Fibroblast of skin of right quadriceps (primary cell): ENCODE results near the gene PCSK5.
A peak's percentile ranks its signal among the peaks of the same experiment; 100 is the strongest.
"Not testable (repeated sequence)": the region's sequence is repeated elsewhere in the genome, so short reads cannot be mapped to it uniquely, and the experiment has no call there.

Experiments
- DNase-seq: peaks from one replicate; pipeline ENCODE4 v3.0.0-alpha.2; 2013

The PCSK5 gene

GRCh38 chr9:76020652-76021051, 130.2 kb downstream of the PCSK5 start:
- no peak for DNase-seq

- DNase-seq = no peak
These were observed 131.8 kb downstream of the PCSK5 start for GRCh38 chr9:76022317-76022716.

- DNase-seq = peak; percentile 8
These were observed 133.3 kb downstream of the PCSK5 start for GRCh38 chr9:76023715-76024195.

- DNase-seq = peak; percentile 20
These were observed 134.8 kb downstream of the PCSK5 start for GRCh38 chr9:76025286-76025685.

- DNase-seq = no peak
These were observed 136.3 kb downstream of the PCSK5 start for GRCh38 chr9:76026796-76027195.

DNA sequence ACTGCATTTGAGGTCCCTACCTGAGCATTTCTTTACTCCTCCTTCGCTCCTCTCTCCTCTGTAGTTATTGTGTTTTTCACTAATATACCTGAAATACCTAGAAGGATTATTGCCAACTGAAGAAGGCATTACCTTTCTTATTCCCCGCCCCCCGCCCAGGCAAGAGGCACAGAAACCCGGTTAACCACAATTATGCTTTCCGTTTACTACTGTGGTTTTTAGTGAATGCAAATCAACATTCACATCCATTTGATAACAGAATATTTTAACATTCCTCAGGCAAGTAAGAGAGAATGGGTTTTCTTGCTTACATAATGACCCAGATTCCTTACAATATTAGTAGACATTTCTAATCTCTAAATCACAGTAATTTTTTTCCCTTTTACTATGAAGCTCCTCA, 136.9 kb downstream of the PCSK5 start:
- DNase-seq = peak; percentile 56

DNA sequence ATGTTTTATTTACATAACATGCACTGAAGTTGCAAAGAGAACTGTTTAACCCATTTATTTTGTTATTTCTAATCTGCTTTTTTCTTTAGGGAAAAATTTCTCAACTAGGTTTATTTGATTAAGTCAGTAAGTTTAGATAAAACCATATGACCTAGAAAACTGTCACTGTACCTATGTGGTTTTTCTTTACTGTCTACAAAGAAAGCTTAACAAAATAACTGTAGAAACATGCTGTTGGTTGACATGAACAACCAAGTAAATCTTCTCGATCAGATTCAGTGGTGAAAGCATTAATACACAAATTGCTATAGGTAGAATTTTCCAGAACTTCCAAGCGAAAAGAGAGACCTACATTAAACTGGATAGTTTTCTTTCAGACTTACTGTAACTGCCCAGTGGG, 137.4 kb downstream of the PCSK5 start:
- no peak for DNase-seq

DNA sequence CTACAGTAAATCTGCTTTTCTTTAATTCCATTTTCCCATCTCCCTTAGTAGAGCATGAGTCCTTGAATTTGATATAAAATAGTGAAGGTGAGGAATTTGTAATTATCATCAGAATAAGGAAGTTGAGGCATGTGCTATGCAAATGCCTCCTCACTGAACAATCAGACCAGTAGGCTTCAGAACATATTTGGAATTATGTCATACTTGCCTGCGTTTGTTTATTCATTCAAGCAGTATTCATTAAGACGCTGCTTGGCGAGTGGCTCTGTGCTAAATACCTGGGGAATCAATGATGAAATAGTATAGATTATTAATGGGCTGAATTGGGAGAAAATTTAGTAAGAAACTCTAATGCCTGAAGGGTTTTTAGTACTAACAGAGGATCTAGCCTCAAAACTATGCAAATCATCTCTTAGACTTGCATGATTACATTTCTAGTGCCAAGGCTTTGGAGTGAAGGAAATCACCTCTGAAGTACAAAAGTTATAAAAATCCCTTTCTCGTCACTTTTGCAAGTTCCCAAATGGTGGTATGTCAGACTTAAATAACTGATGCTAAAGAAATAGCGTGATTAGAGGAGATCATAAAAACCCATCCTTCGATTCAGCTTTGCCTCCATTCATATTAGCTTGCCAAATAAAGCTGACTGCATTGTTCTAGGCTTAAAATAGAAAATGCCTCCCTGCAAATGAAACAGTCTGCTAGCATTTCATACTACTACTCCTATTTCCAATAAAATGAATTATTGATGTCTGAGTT, 141.7 kb downstream of the PCSK5 start:
- no peak for DNase-seq

DNA sequence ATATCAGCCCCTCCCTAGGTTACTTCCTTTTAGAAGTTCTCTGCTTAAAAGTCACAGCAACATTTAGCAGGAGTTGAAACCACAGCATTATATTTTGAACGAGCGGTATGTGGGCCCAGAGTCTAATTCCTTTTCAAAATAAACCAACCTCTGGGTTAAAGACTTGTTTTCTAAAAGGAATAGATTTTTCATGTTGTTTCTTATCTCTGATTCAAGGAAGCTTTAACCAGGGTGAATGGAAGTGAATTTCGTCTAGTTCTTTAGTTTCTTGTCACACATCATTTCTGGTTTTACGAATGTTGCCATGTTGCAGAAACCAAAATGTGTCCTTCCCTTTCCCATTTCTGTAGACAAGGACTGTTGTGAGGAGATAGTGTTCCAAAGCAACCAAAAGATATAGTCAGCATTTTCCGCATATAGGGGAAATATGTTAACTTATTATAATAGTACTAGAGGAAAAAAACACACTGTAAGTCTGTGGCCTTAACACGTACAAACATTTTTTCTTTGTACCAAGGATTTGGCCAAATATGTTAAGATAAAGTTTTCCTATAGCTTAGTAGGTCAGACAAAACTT, 142.4 kb downstream of the PCSK5 start:
- no peak for DNase-seq

DNA sequence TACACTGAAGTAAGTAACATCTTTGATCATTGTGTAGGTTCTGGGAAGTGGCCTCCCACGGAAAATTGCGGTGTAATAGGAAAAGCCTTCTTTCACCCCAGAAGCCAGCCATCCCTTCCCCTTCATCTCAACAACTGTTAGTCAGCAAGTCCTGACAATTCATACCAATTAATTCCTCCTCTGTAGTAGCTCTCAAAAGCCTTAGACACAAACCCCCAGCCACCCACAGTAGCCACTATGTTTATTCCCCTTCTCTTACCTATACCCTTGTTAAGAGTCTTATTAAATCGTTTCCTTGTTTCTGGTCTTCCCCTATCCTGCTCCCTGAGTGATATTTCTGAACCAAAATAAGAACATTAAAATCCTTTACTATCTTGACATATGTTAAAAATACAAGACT, 143.6 kb downstream of the PCSK5 start:
- no peak for DNase-seq

DNA sequence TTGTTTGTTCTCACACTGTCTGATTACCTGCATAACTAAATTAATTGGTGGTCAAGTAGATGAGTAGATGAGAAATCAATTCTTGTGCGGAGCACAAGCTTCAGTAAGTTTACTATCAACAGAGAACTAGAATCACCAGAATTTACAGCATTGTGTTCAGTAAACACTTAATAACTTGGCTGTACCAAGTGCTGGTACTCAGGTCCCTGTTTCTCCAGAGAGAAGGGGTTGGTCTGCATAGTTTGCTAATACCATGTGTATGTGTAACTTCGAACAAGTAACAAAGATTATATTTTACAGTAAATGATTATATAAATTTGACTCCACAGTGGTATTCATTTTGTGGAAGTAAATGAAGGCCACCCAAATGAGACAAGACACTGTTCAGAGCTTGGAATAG, 146.3 kb downstream of the PCSK5 start:
- no peak for DNase-seq

- no peak for DNase-seq
These were observed 147.2 kb downstream of the PCSK5 start for GRCh38 chr9:76037587-76038225.

DNA sequence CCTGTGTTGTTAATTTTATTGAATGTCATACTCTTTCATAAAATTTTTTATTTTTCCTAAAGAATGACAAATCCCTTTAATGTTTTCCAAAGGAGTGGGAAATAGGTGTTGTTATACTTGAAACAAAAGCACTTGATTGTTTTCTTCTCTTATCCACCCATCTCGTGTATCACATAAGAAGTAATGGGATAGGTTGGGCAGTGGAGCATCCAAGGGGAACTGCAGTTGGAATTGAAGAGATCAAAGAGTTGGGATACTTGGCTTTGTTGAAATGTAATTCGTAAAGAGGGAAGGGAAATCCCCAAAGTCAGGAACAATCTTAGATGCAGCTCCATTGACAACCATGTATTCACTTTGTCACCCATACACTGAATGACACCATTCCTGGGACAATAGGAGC, 148.0 kb downstream of the PCSK5 start:
- no peak for DNase-seq

DNA sequence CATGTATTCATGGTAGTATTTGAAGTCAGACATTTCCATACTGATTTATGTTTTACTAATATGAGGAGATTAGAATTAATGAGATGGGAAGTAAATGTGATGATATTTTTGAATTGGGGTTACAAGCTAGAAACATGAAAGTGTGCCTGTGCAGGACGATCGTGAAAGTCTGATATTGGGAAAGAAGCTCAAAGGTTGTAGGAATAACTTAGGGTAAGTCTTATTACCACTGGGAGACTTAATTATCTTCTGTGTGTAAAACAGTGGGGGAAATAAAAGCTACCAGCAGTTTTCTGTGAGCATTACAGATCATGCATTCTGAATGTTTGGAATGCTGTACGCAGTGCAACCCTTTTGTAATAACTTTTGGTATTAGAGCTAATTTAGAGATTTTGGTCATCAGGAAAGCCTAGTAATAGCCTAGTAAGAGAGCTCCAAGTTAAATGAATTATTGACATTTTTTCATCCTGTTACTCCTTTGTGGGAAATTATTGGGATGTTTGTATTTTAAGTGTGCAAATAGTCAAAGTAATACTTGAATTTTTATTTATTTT, 153.9 kb downstream of the PCSK5 start:
- peak; percentile 78 for DNase-seq

DNA sequence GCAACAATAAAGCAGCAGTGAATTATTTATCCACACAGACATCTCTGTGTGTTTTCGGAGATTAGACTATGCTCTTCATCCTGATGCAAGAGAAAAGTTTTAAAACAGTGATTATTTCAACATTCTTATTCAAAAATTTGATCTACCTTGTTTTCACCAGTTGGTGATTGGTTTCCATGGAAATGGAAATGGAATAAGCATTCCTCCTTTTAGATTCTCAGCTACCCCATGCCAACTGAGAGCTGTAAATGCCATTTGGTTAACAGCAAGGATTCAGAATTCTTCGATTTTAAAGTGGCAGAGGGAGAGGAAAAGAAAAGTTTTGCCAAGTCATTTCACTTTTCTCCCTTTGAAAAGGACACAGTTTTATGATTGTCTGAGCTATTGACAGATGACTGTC, 154.7 kb downstream of the PCSK5 start:
- no peak for DNase-seq

DNA sequence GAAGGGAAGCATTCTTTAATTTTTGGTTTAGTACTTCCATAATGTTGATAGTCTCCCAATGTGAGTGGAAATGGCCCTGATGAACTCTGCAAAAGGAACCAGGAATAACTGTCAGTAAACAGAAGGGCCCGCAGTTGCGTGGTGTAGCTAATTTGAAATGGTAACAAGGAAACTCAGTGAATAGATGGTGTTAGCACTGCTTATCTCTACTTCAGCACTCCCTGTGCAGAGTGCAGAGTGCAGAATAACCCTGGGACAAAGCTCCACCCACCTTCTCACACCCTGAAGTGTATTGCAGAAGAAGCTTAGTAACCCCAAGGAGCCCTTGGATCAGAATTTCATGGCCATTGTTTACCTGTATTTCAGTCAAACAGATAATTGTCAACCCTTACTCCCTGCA, 158.9 kb downstream of the PCSK5 start:
- no peak for DNase-seq

- DNase-seq = no peak
These were observed 177.2 kb downstream of the PCSK5 start for GRCh38 chr9:76067696-76068095.

DNA sequence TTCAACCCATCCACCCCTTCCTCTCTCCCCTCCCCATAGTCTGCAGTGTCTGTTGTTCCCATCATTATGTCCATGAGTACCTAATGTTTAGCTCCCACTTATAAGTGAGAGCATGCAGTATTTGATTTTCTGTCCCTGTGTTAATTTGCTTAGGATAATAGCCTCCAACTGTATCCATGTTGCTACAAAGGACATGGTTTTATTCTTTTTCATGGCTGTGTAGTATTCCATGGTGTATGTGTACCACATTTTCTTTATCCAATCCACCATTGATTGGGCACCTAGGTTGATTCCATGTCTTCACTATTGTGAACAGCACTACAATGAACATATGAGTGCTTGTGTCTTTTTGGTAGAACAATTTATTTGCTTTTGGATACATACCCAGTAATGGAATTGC, 187.1 kb downstream of the PCSK5 start:
- DNase-seq = no peak

GRCh38 chr9:76081281-76081680, 190.8 kb downstream of the PCSK5 start:
- DNase-seq = not testable (repeated sequence)

- no peak for DNase-seq
These were observed 191.6 kb downstream of the PCSK5 start for GRCh38 chr9:76082057-76082456.

- DNase-seq = no peak
These were observed 195.1 kb downstream of the PCSK5 start for GRCh38 chr9:76085596-76085995.

DNA sequence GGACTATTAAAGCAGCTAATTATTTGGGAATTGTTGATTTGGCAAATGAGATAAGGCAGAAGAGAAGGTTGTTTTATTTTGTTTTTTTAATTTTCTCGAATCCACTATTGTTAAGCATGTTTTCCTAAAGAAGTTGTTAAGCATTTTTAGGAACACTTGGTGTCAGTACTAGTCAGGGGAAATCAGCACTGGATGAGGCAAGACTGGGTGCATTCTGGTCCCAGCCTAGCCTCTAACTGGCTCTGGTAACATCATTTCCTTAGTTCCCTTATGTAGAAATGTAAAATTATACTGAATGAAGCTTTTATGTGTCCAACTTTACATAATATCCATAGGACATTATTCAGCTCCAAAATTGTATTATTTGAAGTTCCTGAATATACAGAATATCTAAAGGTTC, 196.1 kb downstream of the PCSK5 start:
- no peak for DNase-seq

DNA sequence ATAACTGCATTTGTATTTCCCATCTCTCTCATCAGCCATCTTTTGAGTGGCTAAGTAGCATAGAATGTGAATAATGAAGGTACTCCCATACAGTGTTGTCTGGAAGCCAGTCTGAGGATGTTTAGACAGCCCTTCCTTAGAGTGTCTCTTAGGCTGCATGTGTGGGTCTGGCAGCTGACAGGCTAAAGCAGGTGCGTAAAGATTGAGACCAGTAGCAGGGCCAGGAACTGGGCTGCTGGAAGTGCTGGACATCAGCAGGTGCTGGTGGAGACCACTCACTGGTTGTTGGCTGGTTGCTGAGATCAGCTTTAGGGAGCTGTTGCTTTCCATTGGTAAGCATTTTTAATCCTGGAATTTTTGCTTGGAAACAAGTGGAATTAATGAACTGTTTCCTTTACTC, 197.5 kb downstream of the PCSK5 start:
- DNase-seq = no peak

- no peak for DNase-seq
These were observed 199.9 kb downstream of the PCSK5 start for GRCh38 chr9:76090330-76090729.
